ENCODE measurements around the gene CNIH2.
"Not testable (repeated sequence)": the region's sequence is repeated elsewhere in the genome, so short reads cannot be mapped to it uniquely, and the experiment has no call there.

The CNIH2 gene

GRCh38 chr11:66277471-66278362 is at the start of gene CNIH2:
TSS of gene CNIH2 (plus strand) at chr11:66278175. CDS start at chr11:66278457, 282 bp downstream.
- no peak for FAIRE-seq

GRCh38 chr11:66228521-66228920 is 49.5 kb upstream of the CNIH2 start:
- no peak for FAIRE-seq

- no peak for FAIRE-seq
Measured at GRCh38 chr11:66230156-66230555, 47.8 kb upstream of the CNIH2 start.

- FAIRE-seq, result no peak
Measured at GRCh38 chr11:66230978-66231377, 47.0 kb upstream of the CNIH2 start.

GRCh38 chr11:66231561-66231960 is 46.4 kb upstream of the CNIH2 start:
- no peak for FAIRE-seq

GRCh38 chr11:66232769-66233168 is 45.2 kb upstream of the CNIH2 start:
- FAIRE-seq, result no peak

- FAIRE-seq, result no peak
Measured at GRCh38 chr11:66233301-66233700, 44.7 kb upstream of the CNIH2 start.

- FAIRE-seq, result no peak
Measured at GRCh38 chr11:66235141-66235540, 42.8 kb upstream of the CNIH2 start.

GRCh38 chr11:66237867-66238266 is 40.1 kb upstream of the CNIH2 start:
- no peak for FAIRE-seq

- FAIRE-seq, result no peak
Measured at GRCh38 chr11:66238786-66239413, 39.1 kb upstream of the CNIH2 start.

- no peak for FAIRE-seq
Measured at GRCh38 chr11:66239511-66239910, 38.5 kb upstream of the CNIH2 start.

GRCh38 chr11:66239998-66240780 is 37.8 kb upstream of the CNIH2 start:
- no peak for FAIRE-seq

- FAIRE-seq, result no peak
Measured at GRCh38 chr11:66240781-66241136, 37.2 kb upstream of the CNIH2 start.

GRCh38 chr11:66242095-66242765 is 35.7 kb upstream of the CNIH2 start:
- no peak for FAIRE-seq

GRCh38 chr11:66243782-66244535 is 34.0 kb upstream of the CNIH2 start:
- FAIRE-seq, result no peak

GRCh38 chr11:66247295-66247694 is 30.7 kb upstream of the CNIH2 start:
- no peak for FAIRE-seq

GRCh38 chr11:66247801-66248200 is 30.2 kb upstream of the CNIH2 start:
- no peak for FAIRE-seq

GRCh38 chr11:66248903-66249302 is 29.1 kb upstream of the CNIH2 start:
- no peak for FAIRE-seq

GRCh38 chr11:66251809-66252208 is 26.2 kb upstream of the CNIH2 start:
- no peak for FAIRE-seq

- FAIRE-seq, result not testable (repeated sequence)
Measured at GRCh38 chr11:66253081-66253480, 24.9 kb upstream of the CNIH2 start.

GRCh38 chr11:66258473-66258893 is 19.5 kb upstream of the CNIH2 start:
- FAIRE-seq, result no peak

GRCh38 chr11:66259225-66259624 is 18.8 kb upstream of the CNIH2 start:
- no peak for FAIRE-seq

Data from G401.6 (cell line).